DOHH2 (cell line): Measurements from ENCODE around the gene IFT22.

ENCODE experiments used
- EZH2phosphoT487 ChIP-seq: fragments of 200-600 bp; sonication (generic); IDR thresholded peaks from 2 replicates; pipeline ENCODE4 v1.6.1; 2017; ENCODE audit warnings: borderline replicate concordance, mild to moderate bottlenecking, antibody characterized with exemption, low read length, moderate library complexity, mixed read lengths
- TF ChIP-seq, protein P1 (sequence below): fragments of 200-600 bp; sonication (generic); IDR thresholded peaks from one replicate; pipeline ENCODE4 v1.5.1; 2014; ENCODE audit warnings: antibody characterized with exemption, mild to moderate bottlenecking, low read depth, low read length; ENCODE audit not compliant: poor library complexity, severe bottlenecking

DNA sequence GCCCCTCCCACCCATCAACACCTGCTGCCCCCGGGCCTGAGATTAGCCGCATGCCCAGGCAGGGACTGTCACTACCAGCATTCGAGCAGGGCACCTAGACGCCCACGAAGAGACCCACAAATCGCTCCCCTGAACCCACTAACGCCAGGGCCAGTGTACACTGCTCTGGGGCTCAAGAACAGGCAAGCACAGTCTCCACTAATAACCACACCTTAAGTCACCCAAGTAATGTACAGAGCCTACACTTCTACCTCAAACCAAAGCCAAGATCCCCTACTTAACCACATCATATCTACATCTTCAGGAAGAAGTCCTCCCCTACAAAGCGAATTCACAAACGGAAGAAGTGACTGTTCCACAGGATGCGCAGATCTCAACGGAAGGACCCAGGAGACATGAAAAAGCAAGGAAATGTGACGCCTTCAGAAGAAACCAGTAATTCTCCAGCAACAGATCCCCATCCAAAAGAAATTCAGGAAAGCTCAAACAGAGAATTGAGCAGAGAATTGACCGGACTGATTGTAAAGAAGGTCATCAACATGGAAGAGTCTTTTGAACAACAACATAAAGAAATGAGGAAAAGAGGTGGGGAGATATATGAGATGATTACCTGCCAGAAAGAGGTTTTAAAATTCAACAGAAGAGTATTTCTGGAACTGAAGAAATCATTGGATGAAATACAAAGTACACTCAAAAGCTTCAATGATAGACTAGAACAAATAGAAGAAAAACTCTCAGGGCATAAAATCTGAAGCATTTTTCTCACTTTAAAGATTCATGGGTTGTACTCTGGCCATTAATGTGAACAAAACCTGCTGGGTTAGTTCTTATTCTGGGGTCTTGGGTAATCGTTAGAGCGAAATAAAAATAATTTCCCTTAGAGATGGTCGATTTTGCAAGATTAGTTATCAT, 20.9 kb downstream of the IFT22 start:
- TF ChIP-seq, protein P1, sequence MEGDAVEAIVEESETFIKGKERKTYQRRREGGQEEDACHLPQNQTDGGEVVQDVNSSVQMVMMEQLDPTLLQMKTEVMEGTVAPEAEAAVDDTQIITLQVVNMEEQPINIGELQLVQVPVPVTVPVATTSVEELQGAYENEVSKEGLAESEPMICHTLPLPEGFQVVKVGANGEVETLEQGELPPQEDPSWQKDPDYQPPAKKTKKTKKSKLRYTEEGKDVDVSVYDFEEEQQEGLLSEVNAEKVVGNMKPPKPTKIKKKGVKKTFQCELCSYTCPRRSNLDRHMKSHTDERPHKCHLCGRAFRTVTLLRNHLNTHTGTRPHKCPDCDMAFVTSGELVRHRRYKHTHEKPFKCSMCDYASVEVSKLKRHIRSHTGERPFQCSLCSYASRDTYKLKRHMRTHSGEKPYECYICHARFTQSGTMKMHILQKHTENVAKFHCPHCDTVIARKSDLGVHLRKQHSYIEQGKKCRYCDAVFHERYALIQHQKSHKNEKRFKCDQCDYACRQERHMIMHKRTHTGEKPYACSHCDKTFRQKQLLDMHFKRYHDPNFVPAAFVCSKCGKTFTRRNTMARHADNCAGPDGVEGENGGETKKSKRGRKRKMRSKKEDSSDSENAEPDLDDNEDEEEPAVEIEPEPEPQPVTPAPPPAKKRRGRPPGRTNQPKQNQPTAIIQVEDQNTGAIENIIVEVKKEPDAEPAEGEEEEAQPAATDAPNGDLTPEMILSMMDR: no peak
- TF ChIP-seq EZH2phosphoT487: no peak
